K562 (cell line): ENCODE data around the gene POLR3GL. TPM values are rescaled to one million over a fixed set of nuclear protein-coding genes. Genes with fewer than 3 reads are reported as not detected.

Experiments used
- CXXC5 ChIP-seq: fragments of 250-450 bp; sonication (Bioruptor Pico); IDR thresholded peaks from 2 replicates; pipeline ENCODE4 v1.8.0; 2022; ENCODE audit warnings: inconsistent platforms, mild to moderate bottlenecking, moderate library complexity
- MEF2A ChIP-seq: IDR thresholded peaks from 2 replicates; pipeline ENCODE4 v1.6.1; 2011; ENCODE audit warnings: low read depth, mild to moderate bottlenecking, low read length, moderate library complexity; ENCODE audit not compliant: control insufficient read depth
- POLR2B ChIP-seq: fragments of 450-650 bp; IDR thresholded peaks from 2 replicates; pipeline ENCODE4 v1.6.1; 2018; ENCODE audit warnings: low read depth; ENCODE audit not compliant: partially characterized antibody
- POLR2G ChIP-seq: fragments of 200-400 bp; formaldehyde crosslinking; IDR thresholded peaks from 2 replicates; pipeline ENCODE4 v1.6.1; 2017; ENCODE audit warnings: low read depth, mild to moderate bottlenecking, antibody characterized with exemption, low read length, moderate library complexity
- POU5F1 ChIP-seq: fragments of 150-350 bp; IDR thresholded peaks from 2 replicates; pipeline ENCODE4 v1.6.1; 2014; ENCODE audit warnings: borderline replicate concordance, low read length, low read depth, mild to moderate bottlenecking; ENCODE audit not compliant: partially characterized antibody
- RBBP5 ChIP-seq: fragments of 200-600 bp; sonication (generic); IDR thresholded peaks from 2 replicates; pipeline ENCODE4 v1.6.1; 2012; ENCODE audit warnings: borderline replicate concordance, mild to moderate bottlenecking, low read length, control low read depth, inconsistent platforms; ENCODE audit not compliant: insufficient read depth, poor library complexity, severe bottlenecking
- RBFOX2 ChIP-seq: fragments of 200-400 bp; formaldehyde crosslinking; IDR thresholded peaks from 2 replicates; pipeline ENCODE4 v1.6.1; 2017; ENCODE audit warnings: low read depth, mild to moderate bottlenecking, low read length, moderate library complexity
- SAP30 ChIP-seq: fragments of 200-600 bp; sonication (generic); IDR thresholded peaks from 2 replicates; pipeline ENCODE4 v1.6.1; 2012; ENCODE audit warnings: borderline replicate concordance, low read depth, mild to moderate bottlenecking, moderate library complexity, low read length, control low read depth, inconsistent platforms; ENCODE audit not compliant: insufficient read depth, poor library complexity, severe bottlenecking
- ZKSCAN1 ChIP-seq: fragments of 150-350 bp; IDR thresholded peaks from 2 replicates; pipeline ENCODE4 v1.6.1; 2016; ENCODE audit warnings: low read depth, low read length
- polyA plus RNA-seq, 8 experiments: library from polyadenylated mRNA; depleted of rRNA in 4 of 8; stranded (reverse) in 5 of 8; unstranded in 3 of 8; fragments of >200 nt; fragmentation: Nextera tagmentation in 2 of 8; fragmentation: Illumina TruSeq in 1 of 8; extraction: Ambion mirVana in 2 of 8; extraction: Trizol in 1 of 8; gene quantifications; 2 replicates each; pipeline versions ENCODE4 v1.2.1 to v1.2.3, GENCODE V29; 2011 to 2014; ENCODE audit warnings: inconsistent platforms in 1 of 8, missing spikeins in 1 of 8
- total RNA-seq, 7 experiments: library from RNA; depleted of rRNA in 6 of 7; stranded (reverse); fragments of >200 nt in 6 of 7; fragmentation: Illumina TruSeq in 2 of 7; extraction: Trizol in 2 of 7; gene quantifications; 2 replicates each; pipeline versions ENCODE4 v1.2.1 to v1.2.3, GENCODE V29; 2011 to 2021; ENCODE audit warnings: low replicate concordance in 1 of 7
- TF ChIP-seq, protein P1 (sequence below): sonication (generic); formaldehyde crosslinking; IDR thresholded peaks from 2 replicates; pipeline ENCODE4 v1.8.1; 2023; ENCODE audit warnings: mild to moderate bottlenecking, missing genetic modification reagents, moderate library complexity
- TF ChIP-seq, protein P2 (sequence below): sonication (generic); formaldehyde crosslinking; IDR thresholded peaks from 2 replicates; pipeline ENCODE4 v1.9.0; 2022; ENCODE audit warnings: mild to moderate bottlenecking, missing genetic modification reagents
- TF ChIP-seq, protein P3 (sequence below): fragments of 450-650 bp; IDR thresholded peaks from 2 replicates; pipeline ENCODE4 v1.6.1; 2016; ENCODE audit warnings: mild to moderate bottlenecking, moderate library complexity

The POLR3GL gene
- total and polyA plus RNA-seq, 9 of the 15 experiments (the other 6 are each of a cell fraction or from before 2014, with no cell fraction given): 14.6 to 48.4 (median 38.2) TPM

DNA sequence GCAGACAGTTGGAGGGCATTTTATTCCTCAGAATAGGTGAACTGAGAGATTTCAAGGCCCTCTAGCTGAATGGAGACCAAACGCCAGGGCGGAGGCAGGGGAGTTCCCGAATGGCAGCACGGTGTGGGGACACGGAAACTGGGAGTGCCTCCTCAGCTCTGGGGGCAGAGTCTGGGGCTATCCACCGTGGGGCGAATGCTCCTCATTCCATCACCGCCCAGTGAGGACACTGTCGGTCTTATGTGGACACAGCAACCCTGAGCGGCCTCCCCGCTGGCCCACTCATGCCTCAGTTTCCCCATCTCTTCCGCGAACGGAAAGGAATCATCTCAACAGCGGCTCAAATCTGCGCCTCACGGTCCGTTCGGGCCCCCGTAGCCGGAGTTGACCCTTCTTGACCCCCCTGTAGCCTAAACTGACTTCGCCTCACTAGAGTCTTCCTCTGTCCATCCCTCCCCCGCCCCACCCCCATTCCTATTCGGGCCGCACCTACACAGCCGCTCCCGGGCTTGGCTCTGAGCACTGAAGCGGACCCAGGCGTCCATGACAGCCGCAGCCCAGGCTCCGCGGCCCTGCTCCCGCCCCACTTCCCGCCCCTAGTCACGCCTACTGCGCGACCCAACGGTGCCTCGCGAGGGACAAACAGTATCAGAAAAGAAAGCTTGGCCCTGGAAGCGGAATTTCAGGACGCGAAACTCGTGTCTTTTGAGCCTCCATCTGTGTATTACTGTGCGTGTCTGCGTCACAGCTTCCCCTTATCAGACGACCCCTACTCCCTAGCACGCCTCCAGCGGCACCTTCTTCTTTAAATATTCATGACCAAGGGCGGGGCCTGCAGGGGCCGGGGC, 46.1 kb upstream of the POLR3GL start, which contains the start of gene PEX11B (continued):
- TF ChIP-seq, protein P1, sequence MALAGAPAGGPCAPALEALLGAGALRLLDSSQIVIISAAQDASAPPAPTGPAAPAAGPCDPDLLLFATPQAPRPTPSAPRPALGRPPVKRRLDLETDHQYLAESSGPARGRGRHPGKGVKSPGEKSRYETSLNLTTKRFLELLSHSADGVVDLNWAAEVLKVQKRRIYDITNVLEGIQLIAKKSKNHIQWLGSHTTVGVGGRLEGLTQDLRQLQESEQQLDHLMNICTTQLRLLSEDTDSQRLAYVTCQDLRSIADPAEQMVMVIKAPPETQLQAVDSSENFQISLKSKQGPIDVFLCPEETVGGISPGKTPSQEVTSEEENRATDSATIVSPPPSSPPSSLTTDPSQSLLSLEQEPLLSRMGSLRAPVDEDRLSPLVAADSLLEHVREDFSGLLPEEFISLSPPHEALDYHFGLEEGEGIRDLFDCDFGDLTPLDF (CRISPR knock-in tag): no peak; the same call in 1 of the 2 replicates
- TF ChIP-seq SAP30 (peak; percentile 47), POLR2B (peak; percentile 55), MEF2A (no peak), RBBP5 (peak; percentile 51), POU5F1 (no peak), CXXC5 (CRISPR knock-in tag) (peak; percentile 78), POLR2G (peak; percentile 83), ZKSCAN1 (peak; percentile 2; the same call in 1 of the 2 replicates), RBFOX2 (peak; percentile 75)
- TF ChIP-seq, protein P2, sequence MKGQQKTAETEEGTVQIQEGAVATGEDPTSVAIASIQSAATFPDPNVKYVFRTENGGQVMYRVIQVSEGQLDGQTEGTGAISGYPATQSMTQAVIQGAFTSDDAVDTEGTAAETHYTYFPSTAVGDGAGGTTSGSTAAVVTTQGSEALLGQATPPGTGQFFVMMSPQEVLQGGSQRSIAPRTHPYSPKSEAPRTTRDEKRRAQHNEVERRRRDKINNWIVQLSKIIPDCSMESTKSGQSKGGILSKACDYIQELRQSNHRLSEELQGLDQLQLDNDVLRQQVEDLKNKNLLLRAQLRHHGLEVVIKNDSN: no peak
- TF ChIP-seq, protein P3, sequence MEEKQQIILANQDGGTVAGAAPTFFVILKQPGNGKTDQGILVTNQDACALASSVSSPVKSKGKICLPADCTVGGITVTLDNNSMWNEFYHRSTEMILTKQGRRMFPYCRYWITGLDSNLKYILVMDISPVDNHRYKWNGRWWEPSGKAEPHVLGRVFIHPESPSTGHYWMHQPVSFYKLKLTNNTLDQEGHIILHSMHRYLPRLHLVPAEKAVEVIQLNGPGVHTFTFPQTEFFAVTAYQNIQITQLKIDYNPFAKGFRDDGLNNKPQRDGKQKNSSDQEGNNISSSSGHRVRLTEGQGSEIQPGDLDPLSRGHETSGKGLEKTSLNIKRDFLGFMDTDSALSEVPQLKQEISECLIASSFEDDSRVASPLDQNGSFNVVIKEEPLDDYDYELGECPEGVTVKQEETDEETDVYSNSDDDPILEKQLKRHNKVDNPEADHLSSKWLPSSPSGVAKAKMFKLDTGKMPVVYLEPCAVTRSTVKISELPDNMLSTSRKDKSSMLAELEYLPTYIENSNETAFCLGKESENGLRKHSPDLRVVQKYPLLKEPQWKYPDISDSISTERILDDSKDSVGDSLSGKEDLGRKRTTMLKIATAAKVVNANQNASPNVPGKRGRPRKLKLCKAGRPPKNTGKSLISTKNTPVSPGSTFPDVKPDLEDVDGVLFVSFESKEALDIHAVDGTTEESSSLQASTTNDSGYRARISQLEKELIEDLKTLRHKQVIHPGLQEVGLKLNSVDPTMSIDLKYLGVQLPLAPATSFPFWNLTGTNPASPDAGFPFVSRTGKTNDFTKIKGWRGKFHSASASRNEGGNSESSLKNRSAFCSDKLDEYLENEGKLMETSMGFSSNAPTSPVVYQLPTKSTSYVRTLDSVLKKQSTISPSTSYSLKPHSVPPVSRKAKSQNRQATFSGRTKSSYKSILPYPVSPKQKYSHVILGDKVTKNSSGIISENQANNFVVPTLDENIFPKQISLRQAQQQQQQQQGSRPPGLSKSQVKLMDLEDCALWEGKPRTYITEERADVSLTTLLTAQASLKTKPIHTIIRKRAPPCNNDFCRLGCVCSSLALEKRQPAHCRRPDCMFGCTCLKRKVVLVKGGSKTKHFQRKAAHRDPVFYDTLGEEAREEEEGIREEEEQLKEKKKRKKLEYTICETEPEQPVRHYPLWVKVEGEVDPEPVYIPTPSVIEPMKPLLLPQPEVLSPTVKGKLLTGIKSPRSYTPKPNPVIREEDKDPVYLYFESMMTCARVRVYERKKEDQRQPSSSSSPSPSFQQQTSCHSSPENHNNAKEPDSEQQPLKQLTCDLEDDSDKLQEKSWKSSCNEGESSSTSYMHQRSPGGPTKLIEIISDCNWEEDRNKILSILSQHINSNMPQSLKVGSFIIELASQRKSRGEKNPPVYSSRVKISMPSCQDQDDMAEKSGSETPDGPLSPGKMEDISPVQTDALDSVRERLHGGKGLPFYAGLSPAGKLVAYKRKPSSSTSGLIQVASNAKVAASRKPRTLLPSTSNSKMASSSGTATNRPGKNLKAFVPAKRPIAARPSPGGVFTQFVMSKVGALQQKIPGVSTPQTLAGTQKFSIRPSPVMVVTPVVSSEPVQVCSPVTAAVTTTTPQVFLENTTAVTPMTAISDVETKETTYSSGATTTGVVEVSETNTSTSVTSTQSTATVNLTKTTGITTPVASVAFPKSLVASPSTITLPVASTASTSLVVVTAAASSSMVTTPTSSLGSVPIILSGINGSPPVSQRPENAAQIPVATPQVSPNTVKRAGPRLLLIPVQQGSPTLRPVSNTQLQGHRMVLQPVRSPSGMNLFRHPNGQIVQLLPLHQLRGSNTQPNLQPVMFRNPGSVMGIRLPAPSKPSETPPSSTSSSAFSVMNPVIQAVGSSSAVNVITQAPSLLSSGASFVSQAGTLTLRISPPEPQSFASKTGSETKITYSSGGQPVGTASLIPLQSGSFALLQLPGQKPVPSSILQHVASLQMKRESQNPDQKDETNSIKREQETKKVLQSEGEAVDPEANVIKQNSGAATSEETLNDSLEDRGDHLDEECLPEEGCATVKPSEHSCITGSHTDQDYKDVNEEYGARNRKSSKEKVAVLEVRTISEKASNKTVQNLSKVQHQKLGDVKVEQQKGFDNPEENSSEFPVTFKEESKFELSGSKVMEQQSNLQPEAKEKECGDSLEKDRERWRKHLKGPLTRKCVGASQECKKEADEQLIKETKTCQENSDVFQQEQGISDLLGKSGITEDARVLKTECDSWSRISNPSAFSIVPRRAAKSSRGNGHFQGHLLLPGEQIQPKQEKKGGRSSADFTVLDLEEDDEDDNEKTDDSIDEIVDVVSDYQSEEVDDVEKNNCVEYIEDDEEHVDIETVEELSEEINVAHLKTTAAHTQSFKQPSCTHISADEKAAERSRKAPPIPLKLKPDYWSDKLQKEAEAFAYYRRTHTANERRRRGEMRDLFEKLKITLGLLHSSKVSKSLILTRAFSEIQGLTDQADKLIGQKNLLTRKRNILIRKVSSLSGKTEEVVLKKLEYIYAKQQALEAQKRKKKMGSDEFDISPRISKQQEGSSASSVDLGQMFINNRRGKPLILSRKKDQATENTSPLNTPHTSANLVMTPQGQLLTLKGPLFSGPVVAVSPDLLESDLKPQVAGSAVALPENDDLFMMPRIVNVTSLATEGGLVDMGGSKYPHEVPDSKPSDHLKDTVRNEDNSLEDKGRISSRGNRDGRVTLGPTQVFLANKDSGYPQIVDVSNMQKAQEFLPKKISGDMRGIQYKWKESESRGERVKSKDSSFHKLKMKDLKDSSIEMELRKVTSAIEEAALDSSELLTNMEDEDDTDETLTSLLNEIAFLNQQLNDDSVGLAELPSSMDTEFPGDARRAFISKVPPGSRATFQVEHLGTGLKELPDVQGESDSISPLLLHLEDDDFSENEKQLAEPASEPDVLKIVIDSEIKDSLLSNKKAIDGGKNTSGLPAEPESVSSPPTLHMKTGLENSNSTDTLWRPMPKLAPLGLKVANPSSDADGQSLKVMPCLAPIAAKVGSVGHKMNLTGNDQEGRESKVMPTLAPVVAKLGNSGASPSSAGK: no peak
